Measurements from ENCODE around the gene BCORL1. TPM values are rescaled to one million over a fixed set of nuclear protein-coding genes. Genes with fewer than 3 reads are reported as not detected.

The BCORL1 gene
- total and polyA plus RNA-seq, 2 of the 8 experiments (the other 6 are each of a cell fraction or from before 2014, with no cell fraction given), result 1.4 to 6.2 TPM

GRCh38 chrX:130025256-130025655 is 42.8 kb downstream of the BCORL1 start (continued):
- no peak for TF ChIP-seq CHD7 (IDR thresholded peaks at IDR 0.05; ENCODE audit: insufficient replicate concordance, low read length)
